Neural cell (in vitro differentiated cells): ENCODE data around the gene PRDM1. TPM values are rescaled to one million over a fixed set of nuclear protein-coding genes. Genes with fewer than 3 reads are reported as not detected.

Source experiments
- H2AFZ ChIP-seq: fragments of 200-600, 300-800 bp; sonication (generic), shearing (Covaris generic); 2 replicates; pipeline ENCODE4 v1.6.0; 2014; ENCODE audit warnings: low read depth, mild to moderate bottlenecking, antibody characterized with exemption, low read length, moderate library complexity
- H3F3A ChIP-seq: fragments of 200-600 bp; shearing (Covaris generic); 2 replicates; pipeline ENCODE4 v1.6.1; 2016; ENCODE audit warnings: mild to moderate bottlenecking, moderate library complexity, mixed read lengths, antibody characterized with exemption, low read length; ENCODE audit not compliant: insufficient read depth, poor library complexity, severe bottlenecking
- H3K27ac ChIP-seq: fragments of 200-600, 300-800 bp; sonication (generic), shearing (Covaris generic); 2 replicates; pipeline ENCODE4 v1.5.1; 2014; ENCODE audit warnings: mild to moderate bottlenecking, low read length, moderate library complexity
- H3K27me3 ChIP-seq: fragments of 300-800, 200-600 bp; sonication (generic), shearing (Covaris generic); 2 replicates; pipeline ENCODE4 v1.6.0; 2014; ENCODE audit warnings: mild to moderate bottlenecking, low read depth, low read length, moderate library complexity; ENCODE audit not compliant: insufficient read depth
- H3K36me3 ChIP-seq: fragments of 300-800, 200-600 bp; sonication (generic), shearing (Covaris generic); 2 replicates; pipeline ENCODE4 v1.5.1; 2014; ENCODE audit warnings: mild to moderate bottlenecking, antibody characterized with exemption, low read length, moderate library complexity; ENCODE audit not compliant: insufficient read depth
- H3K4me2 ChIP-seq: fragments of 300-800, 200-600 bp; sonication (generic), shearing (Covaris generic); 2 replicates; pipeline ENCODE4 v1.6.0; 2014; ENCODE audit warnings: mild to moderate bottlenecking, low read length
- H3K4me3 ChIP-seq: fragments of 300-800, 200-600 bp; sonication (generic), shearing (Covaris generic); 2 replicates; pipeline ENCODE4 v1.5.1; 2014; ENCODE audit warnings: mild to moderate bottlenecking, low read length, moderate library complexity
- H3K79me2 ChIP-seq: fragments of 200-600 bp; shearing (Covaris generic); replicated peaks from 2 replicates; pipeline ENCODE4 v1.6.0; 2014; ENCODE audit warnings: mild to moderate bottlenecking, low read length, moderate library complexity; ENCODE audit not compliant: insufficient read depth
- H3K9ac ChIP-seq: fragments of 300-800, 200-600 bp; sonication (generic), shearing (Covaris generic); 2 replicates; pipeline ENCODE4 v1.6.1; 2016; ENCODE audit warnings: mild to moderate bottlenecking, low read length, mixed read lengths
- H3K9me2 ChIP-seq: fragments of 200-600 bp; shearing (Covaris generic); 2 replicates; pipeline ENCODE4 v1.6.1; 2016; ENCODE audit warnings: mild to moderate bottlenecking, low read length, mixed read lengths; ENCODE audit not compliant: insufficient read depth
- H3K9me3 ChIP-seq: fragments of 200-600, 300-800 bp; sonication (generic), shearing (Covaris generic); 2 replicates; pipeline ENCODE4 v1.6.1; 2016; ENCODE audit warnings: mild to moderate bottlenecking, mixed run types, low read length, moderate library complexity, mixed read lengths
- H4K20me1 ChIP-seq: fragments of 200-600 bp; shearing (Covaris generic); 2 replicates; pipeline ENCODE4 v1.6.1; 2016; ENCODE audit warnings: mild to moderate bottlenecking, mixed run types; ENCODE audit not compliant: insufficient read depth
- CTCF ChIP-seq: fragments of 450-650 bp; IDR thresholded peaks from 2 replicates; pipeline ENCODE4 v1.5.1; 2014; ENCODE audit warnings: antibody characterized with exemption, mild to moderate bottlenecking, moderate library complexity; ENCODE audit not compliant: poor library complexity, severe bottlenecking
- EP300 ChIP-seq: fragments of 450-650 bp; conservative IDR thresholded peaks from 2 replicates; pipeline ENCODE4 v1.6.1; 2014; ENCODE audit warnings: antibody characterized with exemption, mild to moderate bottlenecking, moderate library complexity; ENCODE audit not compliant: poor library complexity, severe bottlenecking
- EZH2 ChIP-seq: fragments of 200-600, 300-800 bp; shearing (Covaris generic), sonication (generic); IDR thresholded peaks from 2 replicates; pipeline ENCODE4 v1.6.1; 2014; ENCODE audit warnings: antibody characterized with exemption, low read length, borderline replicate concordance, mild to moderate bottlenecking; ENCODE audit not compliant: insufficient read depth, poor library complexity, severe bottlenecking
- MXI1 ChIP-seq: fragments of 450-650 bp; conservative IDR thresholded peaks from 2 replicates; pipeline ENCODE4 v1.6.1; 2014; ENCODE audit warnings: antibody characterized with exemption, mild to moderate bottlenecking; ENCODE audit not compliant: poor library complexity, severe bottlenecking
- POLR2AphosphoS5 ChIP-seq: IDR thresholded peaks from 2 replicates; pipeline ENCODE4 v1.6.1; 2012
- RAD21 ChIP-seq: fragments of 450-650 bp; conservative IDR thresholded peaks from 2 replicates; pipeline ENCODE4 v1.6.1; 2014; ENCODE audit warnings: antibody characterized with exemption, mild to moderate bottlenecking, moderate library complexity
- REST ChIP-seq: IDR thresholded peaks from 2 replicates; pipeline ENCODE4 v1.6.1; 2012; ENCODE audit warnings: borderline replicate concordance
- SMC3 ChIP-seq: fragments of 450-650 bp; conservative IDR thresholded peaks from 2 replicates; pipeline ENCODE4 v1.6.1; 2014; ENCODE audit warnings: antibody characterized with exemption, mild to moderate bottlenecking, moderate library complexity; ENCODE audit not compliant: poor library complexity
- TAF1 ChIP-seq: IDR thresholded peaks from 2 replicates; pipeline ENCODE4 v1.6.1; 2012; ENCODE audit warnings: low read depth
- polyA plus RNA-seq: library from polyadenylated mRNA; depleted of rRNA; stranded (reverse); fragments of >200 nt; gene quantifications from 2 replicates; pipeline ENCODE4 v1.2.3, GENCODE V29; 2014

The PRDM1 gene
- polyA plus RNA-seq, 1 donor from 2014 or later = 0.09 TPM

- Histone ChIP-seq H3K27me3 (no peaks in the 10 kb centered on the region), H3K9me2 (no peaks in the 10 kb centered on the region), H3K4me3 (no peak overlapping the region), H3K79me2 (no peaks in the 10 kb centered on the region), H3F3A (no peaks in the 10 kb centered on the region), H4K20me1 (no peaks in the 10 kb centered on the region), H3K9ac (no peak overlapping the region), H3K9me3 (no peaks in the 10 kb centered on the region), H3K4me2 (no peak overlapping the region), H3K27ac (no peak overlapping the region), H3K36me3 (no peaks in the 10 kb centered on the region), H2AFZ (no peak overlapping the region)
- TF ChIP-seq MXI1 (no peak), EP300 (no peak), SMC3 (no peak)
Observed at GRCh38 chr6:106128981-106129781, 43.0 kb downstream of the PRDM1 start.

- Histone ChIP-seq H3K27me3 (no peaks in the 10 kb centered on the region), H3K4me3 (no peak overlapping the region), H3K9ac (no peak overlapping the region), H3K9me2 (no peaks in the 10 kb centered on the region), H3K36me3 (no peaks in the 10 kb centered on the region), H2AFZ (no peak overlapping the region), H3K27ac (no peak overlapping the region), H3F3A (no peaks in the 10 kb centered on the region), H4K20me1 (no peaks in the 10 kb centered on the region), H3K9me3 (no peaks in the 10 kb centered on the region), H3K79me2 (no peaks in the 10 kb centered on the region), H3K4me2 (no peak overlapping the region)
- TF ChIP-seq TAF1 (no peak), CTCF (no peak), POLR2AphosphoS5 (no peak), EZH2 (no peak), MXI1 (no peak), REST (no peak), RAD21 (no peak), SMC3 (no peak), EP300 (no peak)
Observed at GRCh38 chr6:106132153-106132698, 46.1 kb downstream of the PRDM1 start.
